ENCODE results near the gene ARSJ. TPM values are rescaled to one million over a fixed set of nuclear protein-coding genes. Genes with fewer than 3 reads are reported as not detected.

ARSJ gene
- total and polyA plus RNA-seq, 5 donors from 2014 or later, result not detected

GRCh38 chr4:113888006-113888405 is 91.4 kb downstream of the ARSJ start:
- Mint-ChIP-seq H3K4me3 (no peak overlapping the region), H3K27ac (no peak overlapping the region), H3K9me3 (peaks cover 0 to 6% (median 0%) of the 10 kb centered on the region in 7 donors), H3K4me1 (peaks cover 0 to 10% (median 4%) of the 10 kb centered on the region in 4 donors), H3K27me3 (peaks cover 10% of the 10 kb centered on the region), H3K36me3 (peaks cover 7% of the 10 kb centered on the region)
- no peaks in the 10 kb centered on the region for H3K27me3 ChIP-seq (ENCODE audit: control insufficient read depth, insufficient read depth, low read length)
- ATAC-seq (ENCODE audit: low read depth in 2 of 2), result no peak
- no peaks in the 10 kb centered on the region for H3K36me3 ChIP-seq (ENCODE audit: control insufficient read depth, insufficient read depth, low read length)
- H3K4me1 ChIP-seq (ENCODE audit: control insufficient read depth, insufficient read depth, low read length, poor library complexity, severe bottlenecking), result no peaks in the 10 kb centered on the region
- H3K27ac ChIP-seq (ENCODE audit: insufficient read depth, low read length, poor library complexity, severe bottlenecking), result no peak overlapping the region
- H3K4me3 ChIP-seq (ENCODE audit: low read depth, low read length), result no peak overlapping the region
- no peak for DNase-seq
- H3K9me3 ChIP-seq (ENCODE audit: control insufficient read depth in 2 of 2, low read length in 2 of 2), result no peaks in the 10 kb centered on the region

DNA sequence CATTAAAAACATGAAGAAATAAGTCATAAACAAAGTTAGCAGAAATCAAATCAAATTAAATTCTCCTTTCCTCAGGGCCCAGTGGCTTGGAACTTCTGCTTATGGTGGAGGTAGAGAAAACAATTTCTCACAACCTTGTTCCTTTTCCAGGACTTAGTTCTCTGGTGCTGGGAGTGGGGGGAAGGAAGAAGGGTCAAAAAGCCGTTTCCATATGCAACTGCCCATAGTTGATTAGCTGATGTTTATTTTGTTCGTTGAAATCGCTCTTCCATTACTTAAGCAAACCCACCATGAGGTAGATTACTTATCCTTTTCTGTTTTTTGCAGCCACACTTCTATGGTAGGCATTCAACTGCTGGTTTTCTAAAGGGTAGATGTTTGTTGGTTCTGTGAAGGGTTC is 94.2 kb downstream of the ARSJ start:
- no peak for ATAC-seq (ENCODE audit: low read depth in 2 of 2)
- Histone ChIP-seq H3K27me3 (ENCODE audit: control insufficient read depth, insufficient read depth, low read length) (no peaks in the 10 kb centered on the region), H3K36me3 (ENCODE audit: control insufficient read depth, insufficient read depth, low read length) (no peaks in the 10 kb centered on the region), H3K4me3 (ENCODE audit: low read depth, low read length) (no peak overlapping the region), H3K27ac (ENCODE audit: insufficient read depth, low read length, poor library complexity, severe bottlenecking) (no peak overlapping the region), H3K9me3 (ENCODE audit: control insufficient read depth in 2 of 2, low read length in 2 of 2) (no peaks in the 10 kb centered on the region), H3K4me1 (ENCODE audit: control insufficient read depth, insufficient read depth, low read length, poor library complexity, severe bottlenecking) (no peaks in the 10 kb centered on the region)
- Mint-ChIP-seq H3K27me3 (peaks cover 9% of the 10 kb centered on the region), H3K27ac (no peak overlapping the region), H3K9me3 (peaks cover 0 to 6% (median 0%) of the 10 kb centered on the region in 7 donors), H3K4me3 (no peak overlapping the region), H3K36me3 (peaks cover 7% of the 10 kb centered on the region), H3K4me1 (peaks cover 0 to 4% (median 1%) of the 10 kb centered on the region in 4 donors)
- no peak for DNase-seq

DNA sequence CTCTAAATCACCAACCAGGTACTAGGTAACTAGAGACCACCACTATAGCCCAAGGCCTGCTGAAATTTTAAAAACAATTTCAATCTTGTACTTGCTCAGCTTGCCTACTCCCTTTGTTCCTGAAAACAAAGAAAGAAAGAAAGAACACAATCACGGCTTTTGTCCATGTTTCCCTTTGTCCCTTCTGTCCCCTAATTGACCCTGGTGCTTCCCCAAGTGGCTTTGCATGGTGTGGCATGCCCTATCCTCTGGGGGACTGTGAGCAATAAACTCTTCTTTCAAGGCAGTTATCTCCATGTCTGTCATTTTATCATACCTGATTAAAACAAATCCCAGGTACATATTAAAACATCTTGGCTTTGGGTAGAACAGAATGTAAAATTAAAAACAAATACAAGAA is 94.8 kb downstream of the ARSJ start:
- no peaks in the 10 kb centered on the region for H3K36me3 ChIP-seq (ENCODE audit: control insufficient read depth, insufficient read depth, low read length)
- Mint-ChIP-seq H3K36me3 (peaks cover under 1% of the 10 kb centered on the region), H3K4me1 (peaks cover 0 to 4% (median 1%) of the 10 kb centered on the region in 4 donors), H3K27ac (no peak overlapping the region), H3K4me3 (no peak overlapping the region), H3K27me3 (peaks cover 10% of the 10 kb centered on the region), H3K9me3 (peaks cover 0 to 2% (median 0%) of the 10 kb centered on the region in 7 donors)
- H3K9me3 ChIP-seq (ENCODE audit: control insufficient read depth in 2 of 2, low read length in 2 of 2), result no peaks in the 10 kb centered on the region
- H3K4me3 ChIP-seq (ENCODE audit: low read depth, low read length), result no peak overlapping the region
- DNase-seq (no peak), ATAC-seq (ENCODE audit: low read depth in 2 of 2) (no peak)
- H3K27ac ChIP-seq (ENCODE audit: insufficient read depth, low read length, poor library complexity, severe bottlenecking), result no peak overlapping the region
- H3K4me1 ChIP-seq (ENCODE audit: control insufficient read depth, insufficient read depth, low read length, poor library complexity, severe bottlenecking), result no peaks in the 10 kb centered on the region
- H3K27me3 ChIP-seq (ENCODE audit: control insufficient read depth, insufficient read depth, low read length), result no peaks in the 10 kb centered on the region

DNA sequence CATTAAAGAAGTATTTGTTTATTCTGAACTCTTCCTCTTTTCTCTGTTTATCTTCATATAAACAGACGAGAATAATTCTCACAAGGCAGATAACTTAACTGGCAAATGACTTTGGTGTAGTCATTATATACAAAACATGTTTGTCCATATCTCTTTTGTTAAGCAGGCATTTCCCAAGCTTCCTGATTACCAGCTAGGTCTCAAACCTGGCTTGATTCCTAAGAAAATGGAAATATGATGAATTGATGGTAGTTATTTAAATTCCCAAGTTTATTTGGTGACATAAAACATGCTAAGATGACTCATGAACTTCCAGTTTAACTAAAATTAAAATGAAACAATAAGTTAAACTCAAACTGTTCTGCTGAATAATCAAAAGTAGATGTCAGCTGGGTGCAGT is 96.8 kb downstream of the ARSJ start:
- Mint-ChIP-seq H3K36me3 (no peaks in the 10 kb centered on the region), H3K27ac (no peak overlapping the region), H3K9me3 (peaks cover 0 to 2% (median 0%) of the 10 kb centered on the region in 7 donors), H3K4me1 (peaks cover 0 to 10% (median 7%) of the 10 kb centered on the region in 4 donors), H3K4me3 (no peak overlapping the region), H3K27me3 (peaks cover 10% of the 10 kb centered on the region)
- Histone ChIP-seq H3K27ac (ENCODE audit: insufficient read depth, low read length, poor library complexity, severe bottlenecking) (no peak overlapping the region), H3K9me3 (ENCODE audit: control insufficient read depth in 2 of 2, low read length in 2 of 2) (no peaks in the 10 kb centered on the region), H3K27me3 (ENCODE audit: control insufficient read depth, insufficient read depth, low read length) (no peaks in the 10 kb centered on the region), H3K4me1 (ENCODE audit: control insufficient read depth, insufficient read depth, low read length, poor library complexity, severe bottlenecking) (no peaks in the 10 kb centered on the region), H3K4me3 (ENCODE audit: low read depth, low read length) (no peak overlapping the region), H3K36me3 (ENCODE audit: control insufficient read depth, insufficient read depth, low read length) (no peaks in the 10 kb centered on the region)
- DNase-seq (no peak), ATAC-seq (ENCODE audit: low read depth in 2 of 2) (no peak)

GRCh38 chr4:113881256-113881655 is 98.2 kb downstream of the ARSJ start:
- DNase-seq (no peak), ATAC-seq (ENCODE audit: low read depth in 2 of 2) (no peak)
- Histone ChIP-seq H3K4me1 (ENCODE audit: control insufficient read depth, insufficient read depth, low read length, poor library complexity, severe bottlenecking) (no peaks in the 10 kb centered on the region), H3K9me3 (ENCODE audit: control insufficient read depth in 2 of 2, low read length in 2 of 2) (no peaks in the 10 kb centered on the region), H3K27ac (ENCODE audit: insufficient read depth, low read length, poor library complexity, severe bottlenecking) (no peak overlapping the region), H3K36me3 (ENCODE audit: control insufficient read depth, insufficient read depth, low read length) (no peaks in the 10 kb centered on the region), H3K27me3 (ENCODE audit: control insufficient read depth, insufficient read depth, low read length) (no peaks in the 10 kb centered on the region), H3K4me3 (ENCODE audit: low read depth, low read length) (no peak overlapping the region)
- Mint-ChIP-seq H3K9me3 (peaks cover 0 to 2% (median 0%) of the 10 kb centered on the region in 7 donors), H3K4me3 (no peak overlapping the region), H3K27me3 (peaks cover 7% of the 10 kb centered on the region), H3K36me3 (no peaks in the 10 kb centered on the region), H3K4me1 (peaks cover 0 to 9% (median 7%) of the 10 kb centered on the region in 4 donors), H3K27ac (no peak overlapping the region)

DNA sequence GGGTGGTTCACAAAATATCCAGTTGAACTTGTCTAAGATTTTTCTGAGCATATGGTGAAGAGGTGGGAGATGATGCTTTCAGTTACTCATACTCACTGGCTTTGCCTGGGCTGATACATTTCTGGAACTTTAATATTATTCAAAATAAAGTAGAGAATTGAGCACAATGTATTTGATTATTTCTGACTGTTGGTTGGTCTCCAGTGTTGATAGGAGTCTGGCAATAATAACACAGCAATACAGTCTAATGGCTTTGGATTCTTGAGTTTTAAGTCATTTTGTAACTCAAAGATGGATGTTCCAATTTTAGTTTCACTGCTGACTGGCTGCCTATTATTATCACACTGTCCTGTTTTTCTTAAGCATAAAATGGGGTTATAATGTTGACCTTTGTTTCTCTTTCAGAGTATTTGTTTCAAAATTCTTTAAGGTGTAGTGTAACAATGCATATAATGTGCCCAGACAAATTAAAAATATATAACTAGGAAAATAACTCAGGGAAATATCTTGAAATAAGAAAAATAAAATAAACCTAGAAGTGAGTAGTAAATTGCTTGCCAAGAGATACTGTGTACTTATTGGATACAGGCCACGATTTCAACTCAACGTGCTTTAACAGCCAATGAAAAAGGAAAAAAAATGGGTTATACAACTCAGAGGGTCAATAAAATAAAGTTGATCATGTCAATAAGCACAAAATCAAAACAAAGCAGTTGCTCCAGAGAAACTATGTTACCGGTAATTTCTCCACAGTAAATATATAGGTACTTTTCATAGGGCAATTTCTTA is 99.0 kb downstream of the ARSJ start:
- no peak overlapping the region for H3K27ac Mint-ChIP-seq

DNA sequence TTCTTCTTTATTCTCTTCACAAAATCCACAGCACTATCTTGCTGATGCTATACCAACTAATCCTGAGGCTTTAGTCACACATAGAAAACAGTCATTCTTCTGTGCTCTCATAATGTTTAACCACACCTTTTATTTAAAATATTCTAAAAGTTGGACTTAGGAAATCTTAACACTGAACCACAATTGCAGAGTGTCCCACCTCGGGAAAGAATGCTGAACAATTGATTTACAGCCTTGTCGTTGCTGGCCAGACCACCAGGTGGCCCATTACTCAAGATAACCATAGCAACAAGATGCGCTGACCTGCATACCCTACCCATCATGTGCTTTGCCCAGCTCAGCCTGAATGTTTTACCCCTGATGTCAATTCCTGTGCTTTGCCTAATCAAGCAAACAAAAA is 100.8 kb downstream of the ARSJ start:
- peaks cover 4% of the 10 kb centered on the region for H3K27me3 Mint-ChIP-seq
- H3K9me3 ChIP-seq (ENCODE audit: control insufficient read depth in 2 of 2, low read length in 2 of 2), result no peaks in the 10 kb centered on the region
- H3K4me1 Mint-ChIP-seq, result peaks cover 0 to 8% (median 5%) of the 10 kb centered on the region in 4 donors
- no peaks in the 10 kb centered on the region for H3K27me3 ChIP-seq (ENCODE audit: control insufficient read depth, insufficient read depth, low read length)
- H3K36me3 ChIP-seq (ENCODE audit: control insufficient read depth, insufficient read depth, low read length), result no peaks in the 10 kb centered on the region
- H3K4me1 ChIP-seq (ENCODE audit: control insufficient read depth, insufficient read depth, low read length, poor library complexity, severe bottlenecking), result no peaks in the 10 kb centered on the region
- no peak overlapping the region for H3K27ac ChIP-seq (ENCODE audit: insufficient read depth, low read length, poor library complexity, severe bottlenecking)
- H3K4me3 Mint-ChIP-seq, result no peak overlapping the region
- H3K9me3 Mint-ChIP-seq, result no peaks in the 10 kb centered on the region
- H3K36me3 Mint-ChIP-seq, result no peaks in the 10 kb centered on the region
- no peak overlapping the region for H3K4me3 ChIP-seq (ENCODE audit: low read depth, low read length)
- H3K27ac Mint-ChIP-seq, result peak overlapping the region in 1 of 3 donors; percentile 45
- no peak for ATAC-seq (ENCODE audit: low read depth in 2 of 2)
- no peak for DNase-seq

More for the DNA sequence above, 99.0 kb downstream of the ARSJ start:
- Mint-ChIP-seq H3K4me3 (no peak overlapping the region), H3K4me1 (peaks cover 0 to 8% (median 6%) of the 10 kb centered on the region in 4 donors), H3K36me3 (no peaks in the 10 kb centered on the region), H3K9me3 (peaks cover 0 to 1% (median 0%) of the 10 kb centered on the region in 7 donors), H3K27me3 (peaks cover 4% of the 10 kb centered on the region)
- H3K4me1 ChIP-seq (ENCODE audit: control insufficient read depth, insufficient read depth, low read length, poor library complexity, severe bottlenecking), result no peaks in the 10 kb centered on the region
- no peaks in the 10 kb centered on the region for H3K36me3 ChIP-seq (ENCODE audit: control insufficient read depth, insufficient read depth, low read length)
- H3K27me3 ChIP-seq (ENCODE audit: control insufficient read depth, insufficient read depth, low read length), result no peaks in the 10 kb centered on the region
- H3K4me3 ChIP-seq (ENCODE audit: low read depth, low read length), result no peak overlapping the region
- no peaks in the 10 kb centered on the region for H3K9me3 ChIP-seq (ENCODE audit: control insufficient read depth in 2 of 2, low read length in 2 of 2)
- ATAC-seq (ENCODE audit: low read depth in 2 of 2) (no peak), DNase-seq (no peak)
- no peak overlapping the region for H3K27ac ChIP-seq (ENCODE audit: insufficient read depth, low read length, poor library complexity, severe bottlenecking)

- Mint-ChIP-seq H3K4me1 (peaks cover 5 to 16% (median 10%) of the 10 kb centered on the region in 4 donors), H3K27ac (no peak overlapping the region), H3K4me3 (no peak overlapping the region), H3K9me3 (peaks cover 0 to 4% (median 0%) of the 10 kb centered on the region in 7 donors), H3K27me3 (no peaks in the 10 kb centered on the region), H3K36me3 (no peaks in the 10 kb centered on the region)
- no peak overlapping the region for H3K4me3 ChIP-seq (ENCODE audit: low read depth, low read length)
- H3K27ac ChIP-seq (ENCODE audit: insufficient read depth, low read length, poor library complexity, severe bottlenecking), result no peak overlapping the region
- no peaks in the 10 kb centered on the region for H3K36me3 ChIP-seq (ENCODE audit: control insufficient read depth, insufficient read depth, low read length)
- H3K9me3 ChIP-seq (ENCODE audit: control insufficient read depth in 2 of 2, low read length in 2 of 2), result no peaks in the 10 kb centered on the region
- no peaks in the 10 kb centered on the region for H3K27me3 ChIP-seq (ENCODE audit: control insufficient read depth, insufficient read depth, low read length)
- DNase-seq (no peak), ATAC-seq (ENCODE audit: low read depth in 2 of 2) (no peak)
- peaks cover 3% of the 10 kb centered on the region for H3K4me1 ChIP-seq (ENCODE audit: control insufficient read depth, insufficient read depth, low read length, poor library complexity, severe bottlenecking)
Measured at GRCh38 chr4:113874480-113874879, 105.0 kb downstream of the ARSJ start.

Measured in CD4-positive, CD25-positive, alpha-beta regulatory T cell (primary cell).